Measurements from ENCODE around the gene PATZ1.
"Not testable (repeated sequence)": the region's sequence is repeated elsewhere in the genome, so short reads cannot be mapped to it uniquely, and the experiment has no call there.

Gene PATZ1

DNA sequence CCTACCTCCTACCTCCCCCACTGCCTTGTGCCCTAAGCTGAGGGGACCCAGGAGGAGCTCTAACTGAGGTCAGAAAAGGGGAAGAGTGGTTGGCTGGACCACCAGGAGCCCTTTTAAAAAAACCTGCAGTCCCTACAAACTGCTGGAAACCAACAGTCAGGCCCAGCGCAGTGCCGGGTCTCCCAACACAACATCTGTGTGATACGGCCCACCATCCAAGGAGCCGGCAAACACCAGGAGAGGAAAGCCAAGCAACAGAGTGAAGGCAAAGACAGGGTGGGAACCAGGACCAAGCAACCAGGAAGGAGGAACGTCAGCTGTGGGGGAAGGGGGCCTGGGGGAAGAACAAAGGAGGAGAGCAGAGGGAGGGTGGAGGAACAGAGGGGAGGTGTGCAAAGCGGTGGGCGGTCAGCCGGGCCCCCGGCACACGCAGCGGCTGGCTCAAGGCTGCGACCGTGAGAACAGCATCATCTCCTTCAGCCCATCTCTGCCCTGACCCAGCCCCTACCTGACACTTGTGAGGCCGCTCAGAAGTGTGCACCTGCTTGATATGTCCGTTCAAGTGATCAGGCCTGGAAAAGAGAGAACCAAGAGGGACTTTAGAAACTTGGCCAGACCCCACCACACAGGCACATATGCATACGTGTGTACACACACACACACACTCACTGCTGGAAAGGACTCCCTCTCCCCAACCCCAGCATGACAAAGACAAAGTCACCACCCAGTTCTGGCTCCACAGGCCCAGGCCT is 3.6 kb downstream of the PATZ1 start:
- no peak for DNase-seq

DNA sequence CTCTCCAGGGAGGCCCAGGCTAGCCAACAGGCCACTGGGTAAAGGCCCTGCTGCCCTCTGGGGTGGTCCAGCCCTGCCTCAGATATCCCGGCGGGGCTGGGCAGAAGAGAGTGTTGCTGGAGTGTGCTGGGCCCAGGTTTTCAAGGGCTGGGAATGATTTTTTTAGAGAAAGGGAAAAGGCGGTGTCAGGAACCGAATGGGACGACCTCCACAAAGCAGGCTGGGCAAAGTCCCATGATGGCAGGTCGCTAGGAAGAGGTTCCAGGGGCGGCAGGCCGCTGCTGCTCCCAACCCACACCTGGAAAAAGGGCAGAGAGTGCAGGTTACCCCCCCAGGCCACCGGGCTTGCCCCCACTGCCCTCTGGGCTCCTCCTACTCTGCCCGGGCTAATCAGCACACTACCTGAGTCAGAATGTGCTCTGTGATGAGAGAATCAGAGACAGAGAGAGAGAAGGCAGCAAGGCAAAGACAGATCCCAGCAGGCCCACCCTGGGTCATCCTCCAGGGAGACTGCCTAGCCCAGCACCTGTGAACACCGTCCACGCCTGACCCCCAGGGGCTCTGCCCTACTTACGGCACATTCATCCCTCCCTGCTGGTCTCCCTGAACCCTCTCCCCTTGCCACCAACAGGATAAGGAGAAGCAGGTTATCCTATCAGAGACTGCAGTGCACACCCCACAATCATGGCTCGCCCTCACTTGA is 4.6 kb downstream of the PATZ1 start:
- DNase-seq, result no peak

DNA sequence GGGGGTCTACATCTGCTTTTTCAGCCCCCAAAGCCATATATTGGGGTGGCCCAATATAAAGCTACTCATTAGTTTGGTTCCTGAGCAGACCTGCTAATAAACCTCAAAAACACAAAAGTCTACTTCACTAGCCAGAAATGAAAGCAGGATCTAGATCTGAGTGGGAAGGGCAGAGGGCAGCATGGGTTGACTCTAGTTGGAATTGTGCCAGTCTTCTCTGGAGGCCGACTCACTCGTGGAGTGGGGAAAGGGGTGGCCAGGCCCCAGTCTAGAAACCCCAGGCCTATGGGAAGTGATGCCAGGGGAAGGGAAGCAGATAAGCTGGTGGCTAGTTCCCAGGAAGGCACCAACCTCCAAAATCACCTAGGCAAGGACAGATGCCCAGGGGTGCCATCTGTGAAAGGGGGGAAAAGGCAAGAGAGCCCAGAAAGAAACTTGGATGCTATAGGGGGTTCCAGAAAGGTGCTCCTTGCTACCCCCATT is 5.3 kb downstream of the PATZ1 start:
- DNase-seq, result no peak

DNA sequence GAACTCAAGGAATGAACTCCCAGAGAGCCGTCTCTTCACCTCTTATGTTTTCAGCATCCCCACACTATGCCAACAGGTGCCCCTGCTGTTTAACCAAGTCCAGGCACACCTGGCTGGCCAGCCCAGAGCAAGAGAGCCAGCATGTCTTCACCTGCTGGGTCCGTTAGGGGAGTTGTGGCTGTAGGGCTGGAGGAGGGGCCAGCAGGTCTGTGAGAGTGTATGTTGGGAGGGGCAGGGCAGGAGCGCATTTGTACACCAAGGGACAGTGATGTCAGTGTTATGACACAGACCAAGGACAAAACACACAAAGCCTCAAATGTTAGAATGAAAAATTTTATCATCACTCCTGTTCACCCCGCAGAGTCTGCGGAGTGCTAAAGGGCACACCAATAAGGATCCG is 5.8 kb downstream of the PATZ1 start:
- no peak for DNase-seq

DNA sequence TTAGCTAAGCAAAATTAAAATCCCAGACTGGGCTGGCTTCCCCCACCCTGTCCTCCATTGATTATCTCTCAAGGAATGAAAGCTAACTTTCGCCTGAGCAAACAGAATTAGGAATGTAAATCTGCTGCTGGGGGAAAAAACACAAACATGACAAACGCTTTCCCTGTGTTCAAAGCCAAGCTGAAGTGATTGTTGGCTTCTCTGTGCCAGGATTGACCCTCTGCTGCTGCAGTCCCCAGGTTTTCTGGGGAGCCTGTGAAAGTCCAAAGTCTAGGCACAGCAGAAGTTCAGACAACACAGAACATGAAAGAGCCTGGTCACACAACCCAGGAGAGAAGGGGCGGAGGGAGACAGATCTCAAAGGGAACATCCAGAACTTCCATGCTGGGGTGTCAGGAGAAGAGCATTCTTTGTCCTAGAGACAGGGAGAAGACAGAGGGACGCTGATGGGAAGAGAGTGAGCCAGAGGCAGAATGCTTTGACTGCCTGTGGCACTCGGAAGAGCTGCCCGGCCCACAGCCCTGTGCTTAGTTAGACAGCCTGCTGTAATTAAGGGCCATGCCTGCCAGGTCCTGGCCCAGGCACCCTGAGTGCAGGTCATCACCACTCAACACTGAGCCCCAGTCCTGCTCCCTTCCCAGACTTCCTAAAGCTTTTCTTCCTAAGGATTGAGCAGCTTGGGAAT is 6.9 kb downstream of the PATZ1 start:
- DNase-seq, result no peak

DNA sequence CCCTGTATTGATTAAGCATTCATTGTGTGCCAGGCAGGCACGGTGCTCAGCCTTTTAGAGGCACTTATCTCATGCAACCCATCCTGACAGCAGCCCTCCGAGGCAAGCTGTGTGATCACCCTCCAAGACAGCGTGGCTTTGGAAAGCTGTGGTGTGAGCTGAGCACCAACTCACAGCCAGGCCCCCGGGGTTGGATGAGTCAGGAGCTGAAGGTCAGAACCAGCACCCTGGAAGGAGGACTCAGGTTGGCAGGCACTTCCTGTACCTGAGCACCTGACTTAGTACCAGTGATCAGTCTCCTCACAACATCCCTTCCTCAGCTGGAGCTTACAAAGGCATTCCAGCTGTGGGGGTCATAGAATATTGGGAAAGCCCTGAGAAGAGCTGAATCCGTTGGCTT is 9.0 kb downstream of the PATZ1 start:
- DNase-seq, result no peak

DNA sequence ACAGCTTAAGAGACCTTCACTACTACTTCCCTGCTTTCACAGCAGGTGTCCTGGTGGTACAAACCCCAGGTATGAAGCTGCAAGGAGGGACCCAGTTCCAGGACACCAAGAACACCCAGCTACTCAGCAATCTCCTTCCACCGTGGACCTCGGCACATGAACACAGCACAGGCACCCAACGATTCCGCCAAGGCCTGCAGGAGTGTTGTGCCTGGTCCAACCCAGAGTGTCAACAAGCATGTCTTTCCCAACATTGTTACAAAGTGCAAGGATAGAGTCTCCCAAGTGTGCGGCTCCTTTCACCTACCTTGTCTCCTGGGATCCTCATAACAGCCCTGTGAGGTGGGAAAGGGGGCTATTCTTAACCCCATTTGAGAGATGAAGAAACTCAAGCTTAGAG is 11.8 kb downstream of the PATZ1 start:
- no peak for DNase-seq

DNA sequence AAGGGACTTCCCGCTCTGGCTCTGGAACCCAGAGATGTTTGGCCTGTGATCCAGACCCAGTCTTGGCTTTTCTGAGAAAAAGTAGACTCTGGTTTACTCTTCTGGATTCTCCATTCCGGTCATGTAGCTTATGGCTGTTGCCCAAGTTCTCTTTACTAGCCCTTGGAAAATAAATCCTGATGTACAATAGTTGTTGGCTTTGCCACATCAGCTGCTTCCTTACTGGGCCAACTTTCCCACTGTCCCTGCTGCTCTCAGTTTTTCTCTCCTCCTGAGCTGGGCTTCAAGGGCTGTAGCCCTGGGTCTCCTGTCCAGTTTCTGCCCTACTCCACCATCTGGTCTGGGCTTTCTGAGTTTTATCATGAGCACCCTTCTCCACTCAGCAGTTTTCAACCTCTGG is 12.5 kb downstream of the PATZ1 start:
- no peak for DNase-seq

DNA sequence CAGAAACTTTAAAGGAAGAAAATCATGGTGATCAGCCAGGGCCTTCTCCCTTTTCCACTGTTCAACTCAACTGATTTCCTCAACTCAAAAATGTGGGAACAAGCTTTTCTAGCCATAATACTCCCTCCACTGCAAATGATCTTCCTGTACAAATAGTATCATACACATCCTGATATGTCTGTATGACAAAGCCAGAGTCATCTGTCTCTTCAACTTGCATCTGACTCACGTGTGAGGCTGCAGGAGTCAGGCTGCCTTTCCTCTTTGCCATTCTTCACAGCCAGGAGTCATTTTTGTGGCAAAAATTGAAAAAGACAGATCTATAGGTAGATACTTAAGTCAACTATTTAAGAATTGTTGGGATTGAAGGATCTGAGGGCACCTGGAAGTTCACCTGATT is 13.3 kb downstream of the PATZ1 start:
- no peak for DNase-seq

DNA sequence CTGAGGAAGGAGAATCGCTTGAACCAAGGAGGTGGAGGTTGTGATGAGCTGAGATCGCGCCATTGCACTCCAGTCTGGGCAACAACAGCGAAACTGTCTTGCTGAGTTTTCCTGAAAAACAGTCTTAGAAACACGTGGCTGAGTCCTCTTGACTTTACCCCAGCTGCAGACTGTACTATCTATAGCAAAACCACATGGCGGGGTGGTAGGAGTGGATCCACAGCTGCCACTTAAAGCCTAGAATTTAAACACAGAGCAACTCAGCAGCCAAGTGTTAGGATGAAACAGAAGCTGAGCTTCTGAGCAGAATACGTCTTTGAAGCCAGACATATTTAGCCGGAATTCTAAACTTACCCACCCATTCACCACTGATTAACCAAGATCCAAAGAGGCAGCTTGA is 14.1 kb downstream of the PATZ1 start:
- DNase-seq, result no peak

DNA sequence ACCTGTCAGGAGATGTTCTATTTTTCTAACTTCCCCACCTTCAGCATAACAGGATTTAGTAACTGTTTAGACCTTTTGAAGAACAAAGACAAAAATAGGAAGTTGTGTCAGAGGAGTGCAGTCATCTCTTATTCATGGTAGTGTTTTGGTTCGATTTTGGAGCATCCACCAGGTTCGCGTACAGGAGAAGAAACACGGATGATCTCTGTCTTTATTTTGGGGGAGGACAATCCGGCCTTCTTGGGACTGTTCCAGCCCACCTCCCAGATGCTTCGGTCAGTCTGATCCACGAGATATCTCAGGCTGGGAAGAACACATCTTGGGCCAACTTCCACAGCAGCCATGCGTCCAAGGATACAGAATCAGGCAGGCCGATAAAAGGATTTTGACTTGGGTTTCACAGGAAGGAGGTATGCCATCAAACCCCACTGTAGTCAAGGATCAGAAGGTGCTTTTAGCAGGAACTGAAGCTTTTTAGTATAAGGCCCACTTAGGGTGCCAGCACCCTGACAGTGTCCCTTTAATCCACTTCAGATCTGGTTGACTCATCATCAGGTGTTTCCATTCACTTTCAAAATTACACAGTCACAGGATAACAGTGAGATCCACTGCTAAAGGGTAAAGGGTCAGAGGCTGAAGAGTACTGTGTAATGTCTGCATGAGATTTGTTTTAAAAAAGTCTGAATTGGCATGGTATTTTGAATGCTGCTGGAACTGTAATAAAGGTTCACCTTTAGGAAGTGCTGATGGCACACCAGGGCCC is 16.5 kb downstream of the PATZ1 start:
- DNase-seq, result no peak

DNA sequence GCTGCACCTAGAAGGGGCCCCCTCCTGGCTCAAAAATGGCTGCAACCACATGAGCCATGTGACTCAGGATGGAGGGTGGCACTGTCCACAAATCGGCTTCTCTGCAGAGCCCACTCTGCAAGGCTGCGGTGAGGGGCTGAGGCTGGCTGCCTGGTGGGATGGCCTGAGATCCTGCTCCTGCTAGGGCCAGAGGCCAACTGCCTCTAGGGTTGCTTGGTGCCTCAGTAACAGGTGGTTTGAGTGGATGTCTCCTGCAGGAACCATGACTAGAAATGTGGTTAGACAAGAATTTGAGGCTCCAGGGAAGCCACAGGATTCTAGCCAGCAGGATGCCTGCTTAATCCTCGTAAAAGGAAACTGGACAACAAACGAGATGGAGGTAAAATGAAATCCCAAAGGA is 17.1 kb downstream of the PATZ1 start:
- DNase-seq, result no peak

DNA sequence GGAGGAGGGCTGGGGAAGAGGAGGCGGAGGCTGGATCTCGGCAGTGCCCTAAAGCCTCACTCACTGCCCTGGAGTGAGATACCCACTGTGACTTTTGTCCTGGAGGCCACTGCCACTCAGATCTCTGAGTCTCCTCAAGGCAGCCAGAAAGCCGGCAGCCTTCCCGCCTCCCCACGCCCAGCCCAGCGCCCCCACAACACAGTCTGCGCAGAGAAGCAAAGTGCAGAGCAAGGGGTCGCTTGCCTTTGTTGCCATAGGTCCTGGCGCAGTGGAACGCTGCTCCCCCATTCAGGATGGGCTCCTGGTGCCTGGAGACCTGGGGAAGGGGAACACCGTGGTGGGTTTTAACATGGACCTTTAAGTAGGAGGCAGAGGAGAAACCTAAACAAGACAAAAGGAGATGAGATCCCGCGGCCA is 17.6 kb downstream of the PATZ1 start:
- no peak for DNase-seq

DNA sequence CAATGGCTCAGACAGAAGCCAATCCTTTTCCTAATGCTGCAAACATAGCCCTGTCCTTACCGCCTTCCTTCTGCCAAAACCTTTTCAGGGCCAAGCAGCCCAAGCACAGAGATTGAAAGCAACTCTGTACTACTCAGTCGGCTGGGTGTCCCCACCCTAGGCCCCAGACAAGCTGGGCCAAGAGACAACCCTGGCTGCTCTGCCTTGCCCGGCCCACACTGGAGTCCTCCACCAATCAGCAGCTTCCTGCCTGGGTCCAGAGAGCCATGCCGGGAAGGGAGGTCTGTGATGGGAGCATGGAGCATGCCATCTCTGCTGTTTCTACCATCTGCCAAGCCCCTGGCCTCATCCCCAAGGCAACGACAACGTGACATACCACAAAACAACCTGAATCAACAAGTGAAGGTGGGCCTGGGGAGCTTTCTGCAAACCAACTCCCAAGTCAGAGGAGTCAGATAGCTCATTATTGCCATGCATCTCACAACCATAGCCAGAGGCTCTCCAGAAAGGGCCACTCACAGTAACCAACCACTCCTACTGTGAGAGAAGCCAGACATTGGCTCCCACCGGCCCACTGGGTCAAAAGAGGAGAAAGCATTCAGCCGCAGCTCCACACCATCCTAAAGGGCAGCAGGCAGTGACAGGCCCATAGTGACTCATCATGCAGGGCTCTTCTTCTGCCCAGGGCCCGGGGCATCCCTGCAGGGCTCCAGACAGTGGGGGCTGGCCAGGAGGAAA is 18.2 kb downstream of the PATZ1 start:
- no peak for DNase-seq

DNA sequence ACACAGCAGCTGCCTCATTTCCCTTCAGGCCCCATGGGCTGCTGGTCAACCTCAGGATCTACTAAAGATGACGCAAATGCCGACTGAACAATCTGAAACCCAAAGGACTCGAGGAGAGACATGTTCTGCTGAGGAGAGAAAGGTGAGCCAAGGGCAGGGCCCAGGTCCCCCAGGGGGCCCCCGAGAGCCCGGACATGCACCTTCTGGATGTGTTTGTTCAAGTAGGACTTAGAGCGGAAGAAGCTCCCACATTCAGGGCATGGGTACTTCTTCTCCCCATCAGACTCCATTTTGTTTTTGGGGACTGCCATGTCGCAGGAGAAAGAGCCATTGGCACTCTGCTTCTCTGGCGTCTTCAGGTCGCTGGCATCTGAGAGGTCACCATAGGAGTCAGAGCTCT is 19.3 kb downstream of the PATZ1 start:
- no peak for DNase-seq

DNA sequence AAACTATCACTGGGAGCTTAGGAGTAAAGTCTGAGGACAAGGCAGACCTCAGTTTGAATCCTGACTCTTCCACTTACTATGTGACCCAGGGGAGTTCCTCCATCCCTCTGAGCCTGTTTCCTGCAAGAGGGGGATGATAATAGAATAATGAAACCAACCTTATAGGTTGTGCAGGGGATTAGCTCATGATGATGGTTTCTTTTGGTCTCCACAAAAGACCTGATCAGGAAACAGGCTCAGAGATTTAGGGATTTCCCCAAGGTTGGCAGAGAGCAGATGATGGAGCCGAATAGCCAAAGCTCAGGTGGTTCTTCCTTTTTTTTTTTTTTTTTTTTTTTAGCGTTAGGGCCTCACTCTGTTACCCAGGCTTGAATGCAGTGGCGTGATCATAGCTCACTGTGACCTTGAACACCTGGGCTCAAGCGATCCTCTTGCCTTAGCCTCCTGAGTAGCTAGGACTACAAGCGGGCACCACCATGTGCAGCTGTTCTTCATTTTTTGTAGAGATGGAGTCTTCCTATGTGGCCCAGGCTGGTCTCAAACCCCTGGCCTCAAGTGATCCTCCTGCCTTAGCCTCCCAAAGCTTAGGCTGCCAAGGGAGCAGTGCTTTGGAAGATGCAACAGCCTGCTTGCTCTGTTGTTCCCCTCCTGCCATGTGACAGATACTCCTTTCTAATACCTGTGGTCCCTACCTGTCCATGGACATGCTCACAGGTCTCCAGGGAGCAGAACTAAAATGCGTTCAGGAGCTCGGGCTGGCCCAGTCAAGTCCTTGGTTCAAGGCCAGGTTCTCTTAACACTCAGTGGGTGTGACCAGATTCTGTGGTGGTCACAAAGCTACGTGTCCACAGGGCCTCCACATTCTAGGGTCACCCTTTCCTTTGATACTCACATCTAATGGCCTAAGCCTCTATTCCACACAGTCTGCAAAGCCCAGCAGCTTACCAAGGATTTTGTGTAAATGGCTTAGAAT is 22.3 kb downstream of the PATZ1 start:
- DNase-seq, result no peak

DNA sequence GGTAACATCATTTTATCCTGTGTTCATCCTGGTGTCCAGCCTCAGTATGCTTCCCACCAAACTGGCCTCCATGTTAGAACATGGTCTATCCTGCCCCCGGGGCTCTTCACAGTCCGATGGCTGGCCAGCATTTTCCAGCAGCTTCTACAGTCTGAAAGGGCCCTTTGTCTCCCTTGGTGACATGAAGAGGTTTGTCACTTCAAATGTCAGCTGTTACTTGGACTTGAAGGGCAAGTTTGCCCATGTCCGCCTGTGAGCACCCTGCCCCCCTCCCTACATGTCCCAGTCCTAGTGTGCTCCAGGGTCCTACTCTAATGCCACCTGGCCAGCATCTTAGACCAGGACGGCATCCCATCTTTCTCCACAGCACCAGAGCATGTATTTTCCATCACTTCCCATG is 24.7 kb downstream of the PATZ1 start:
- no peak for DNase-seq

DNA sequence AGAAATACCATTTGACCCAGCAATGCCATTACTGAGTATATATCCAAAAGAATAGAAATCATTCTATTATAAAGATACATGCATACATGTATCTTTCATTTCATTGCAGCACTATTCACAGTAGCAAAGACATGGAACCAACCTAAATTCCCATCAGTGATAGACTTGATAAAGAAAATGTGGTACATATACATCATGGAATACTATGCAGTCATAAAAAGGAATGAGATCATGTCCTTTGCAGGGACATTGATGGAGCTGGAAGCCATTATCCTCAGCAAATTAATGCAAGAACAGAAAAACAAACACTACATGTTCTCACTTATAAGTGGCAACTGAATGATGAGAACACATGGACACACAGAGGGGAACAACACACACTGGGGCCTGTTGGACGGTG is 31.9 kb downstream of the PATZ1 start:
- DNase-seq, result not testable (repeated sequence)

DNA sequence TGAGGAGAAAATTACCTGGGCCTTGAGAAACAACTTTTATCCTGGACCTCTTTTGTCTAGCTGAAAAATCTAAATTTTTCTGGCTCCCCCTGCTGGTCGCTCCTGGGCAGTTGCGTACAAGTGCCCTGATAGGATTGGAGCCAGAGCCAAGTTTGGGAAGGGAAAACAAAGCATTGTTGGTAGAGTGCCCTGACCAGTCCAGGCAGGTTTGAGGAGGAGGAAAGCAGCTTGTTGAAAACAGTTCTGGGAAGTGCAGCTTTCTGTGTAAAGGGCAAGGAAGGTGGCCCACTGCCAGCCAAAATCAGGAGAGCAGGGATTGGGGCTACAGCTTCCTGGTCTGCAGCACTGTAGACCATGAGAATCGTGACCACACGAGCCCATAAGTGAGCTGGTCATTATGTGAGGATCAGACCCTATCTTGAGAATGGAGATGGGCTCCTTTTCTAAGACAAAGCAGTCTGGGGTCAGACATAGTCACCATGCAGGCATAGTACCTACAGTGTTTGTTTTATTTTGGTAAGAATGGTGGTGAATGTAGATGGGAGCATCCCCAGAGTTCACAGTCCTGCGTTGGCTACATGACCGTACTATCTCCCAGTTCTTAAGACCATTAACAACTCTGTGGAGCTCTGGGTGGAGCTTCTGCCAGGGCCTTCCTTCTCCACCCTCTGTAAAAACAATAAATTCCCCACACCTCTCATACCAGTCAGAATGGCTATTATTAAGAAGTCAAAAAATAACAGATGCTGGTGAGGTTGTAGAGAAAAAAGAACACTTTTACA is 32.6 kb downstream of the PATZ1 start:
- no peak for DNase-seq

DNA sequence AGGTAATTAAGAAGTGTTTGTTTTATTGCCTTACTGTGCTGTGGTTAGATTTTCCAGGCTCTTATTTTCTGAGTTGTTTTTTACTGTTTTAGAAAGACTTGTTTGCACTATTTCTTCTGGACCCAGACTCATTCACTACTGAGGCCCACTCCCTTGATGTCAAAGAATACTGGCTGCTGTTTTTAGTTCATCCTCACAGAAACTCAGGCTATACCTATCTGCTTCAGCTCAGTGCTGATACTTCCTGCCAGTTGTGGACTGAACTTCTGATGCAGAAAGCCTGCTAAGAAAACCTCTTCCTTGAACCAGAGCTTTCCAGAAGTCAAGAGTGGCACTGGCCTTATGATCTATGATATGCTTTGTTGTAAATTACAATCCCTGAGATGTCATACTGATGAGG is 38.0 kb downstream of the PATZ1 start:
- no peak for DNase-seq

Measured in amniotic stem cell (primary cell).